ENCODE measurements around the gene C19orf33. TPM values are rescaled to one million over a fixed set of nuclear protein-coding genes. Genes with fewer than 3 reads are reported as not detected.

C19orf33 gene
- total RNA-seq, 6 donors from 2014 or later = 65.0 to 251 (median 144) TPM

DNA sequence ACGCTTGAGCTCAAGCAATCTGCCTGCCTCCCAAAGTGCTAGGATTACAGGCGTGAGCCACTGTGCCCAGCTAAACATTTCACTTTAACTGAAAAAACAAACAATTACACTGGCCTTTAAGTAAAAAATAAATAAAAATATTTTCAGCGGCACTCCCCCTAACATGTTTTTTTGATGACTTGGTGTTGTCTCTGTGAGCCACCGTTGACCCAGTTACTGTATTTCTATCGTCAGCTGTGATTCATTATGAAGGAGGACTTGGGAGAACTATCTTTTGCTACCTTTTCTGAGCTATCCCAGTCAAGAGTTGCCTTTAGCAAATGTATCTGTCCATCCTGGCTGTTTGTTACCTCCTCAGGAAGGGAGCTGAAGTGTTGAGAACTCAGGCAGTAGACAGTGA, 18.5 kb upstream of the C19orf33 start:
- no peak overlapping the region for H3K4me3 ChIP-seq
- ATAC-seq (ENCODE audit: low FRiP score in 2 of 2) (no peak), DNase-seq (no peak)
- TF ChIP-seq, protein P1, sequence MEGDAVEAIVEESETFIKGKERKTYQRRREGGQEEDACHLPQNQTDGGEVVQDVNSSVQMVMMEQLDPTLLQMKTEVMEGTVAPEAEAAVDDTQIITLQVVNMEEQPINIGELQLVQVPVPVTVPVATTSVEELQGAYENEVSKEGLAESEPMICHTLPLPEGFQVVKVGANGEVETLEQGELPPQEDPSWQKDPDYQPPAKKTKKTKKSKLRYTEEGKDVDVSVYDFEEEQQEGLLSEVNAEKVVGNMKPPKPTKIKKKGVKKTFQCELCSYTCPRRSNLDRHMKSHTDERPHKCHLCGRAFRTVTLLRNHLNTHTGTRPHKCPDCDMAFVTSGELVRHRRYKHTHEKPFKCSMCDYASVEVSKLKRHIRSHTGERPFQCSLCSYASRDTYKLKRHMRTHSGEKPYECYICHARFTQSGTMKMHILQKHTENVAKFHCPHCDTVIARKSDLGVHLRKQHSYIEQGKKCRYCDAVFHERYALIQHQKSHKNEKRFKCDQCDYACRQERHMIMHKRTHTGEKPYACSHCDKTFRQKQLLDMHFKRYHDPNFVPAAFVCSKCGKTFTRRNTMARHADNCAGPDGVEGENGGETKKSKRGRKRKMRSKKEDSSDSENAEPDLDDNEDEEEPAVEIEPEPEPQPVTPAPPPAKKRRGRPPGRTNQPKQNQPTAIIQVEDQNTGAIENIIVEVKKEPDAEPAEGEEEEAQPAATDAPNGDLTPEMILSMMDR (IDR thresholded peaks at IDR 0.05) = no peak
- TF ChIP-seq POLR2A (IDR thresholded peaks at IDR 0.05) = no peak
- TF ChIP-seq EP300 (IDR thresholded peaks at IDR 0.05) = no peak
- peaks cover 27 to 43% (median 33%) of the 10 kb centered on the region in 4 donors for H3K4me1 ChIP-seq
- H3K9me3 ChIP-seq = no peaks in the 10 kb centered on the region
- peaks cover 3 to 39% (median 31%) of the 10 kb centered on the region in 4 donors for H3K36me3 ChIP-seq
- peak overlapping the region in 1 of 4 donors; percentile 2 for H3K27ac ChIP-seq
- no peaks in the 10 kb centered on the region for H3K27me3 ChIP-seq
- 94% methylated on average over 5 of the region's 5 CpGs for WGBS, 2 donors

DNA sequence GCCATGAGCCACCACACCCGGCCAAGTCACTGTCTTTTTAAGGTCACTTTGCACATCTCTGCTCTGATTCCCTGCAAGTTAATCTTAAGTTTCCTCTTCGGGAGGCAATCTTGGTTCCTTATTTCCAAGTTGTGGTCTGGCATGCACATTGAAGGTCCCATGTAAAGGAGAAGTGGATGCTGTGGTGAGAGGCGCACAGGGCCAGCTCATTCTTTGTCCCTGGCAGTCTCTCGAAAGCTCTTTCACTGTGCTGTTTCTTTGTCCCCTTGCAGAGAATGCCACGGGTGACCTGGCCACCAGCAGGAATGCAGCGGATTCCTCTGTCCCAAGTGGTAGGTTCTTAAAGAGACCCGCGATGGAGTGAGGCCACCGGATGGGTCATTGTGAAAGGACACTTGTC, 16.4 kb upstream of the C19orf33 start:
- DNase-seq (no peak), ATAC-seq (ENCODE audit: low FRiP score in 2 of 2) (peak in 1 of 2 donors; percentile 68)
- H3K36me3 ChIP-seq = peaks cover 3 to 52% (median 38%) of the 10 kb centered on the region in 4 donors
- H3K27ac ChIP-seq = peak overlapping the region in 1 of 4 donors; percentile 3
- no peak for TF ChIP-seq POLR2A (IDR thresholded peaks at IDR 0.05)
- no peak for TF ChIP-seq POLR2AphosphoS5 (IDR thresholded peaks at IDR 0.05)
- TF ChIP-seq EP300 (IDR thresholded peaks at IDR 0.05) = no peak
- TF ChIP-seq, protein P1 (IDR thresholded peaks at IDR 0.05) = no peak
- H3K9me3 ChIP-seq = no peaks in the 10 kb centered on the region
- no peaks in the 10 kb centered on the region for H3K27me3 ChIP-seq
- 63 to 80% methylated on average over 4 to 9 of the region's 9 CpGs for WGBS, 2 donors
- H3K4me3 ChIP-seq = no peak overlapping the region
- H3K4me1 ChIP-seq = peaks cover 23 to 45% (median 25%) of the 10 kb centered on the region in 4 donors

GRCh38 chr19:38288123-38288855, 15.8 kb upstream of the C19orf33 start:
- WGBS, 2 donors = 88% methylated on average over 13 to 16 of the region's 16 CpGs
- Histone ChIP-seq H3K27me3 (no peaks in the 10 kb centered on the region), H3K4me1 (peaks cover 18 to 38% (median 19%) of the 10 kb centered on the region in 4 donors), H3K9me3 (no peaks in the 10 kb centered on the region), H3K27ac (peak overlapping the region in 2 of 4 donors; percentile 3 to 7), H3K4me3 (no peak overlapping the region), H3K36me3 (peaks cover 6 to 57% (median 40%) of the 10 kb centered on the region in 4 donors)
- ATAC-seq (ENCODE audit: low FRiP score in 2 of 2) (no peak), DNase-seq (no peak)
- TF ChIP-seq POLR2A (IDR thresholded peaks at IDR 0.05) (no peak), EP300 (IDR thresholded peaks at IDR 0.05) (no peak), POLR2AphosphoS5 (IDR thresholded peaks at IDR 0.05) (no peak)
- TF ChIP-seq, protein P1 (IDR thresholded peaks at IDR 0.05) = no peak

DNA sequence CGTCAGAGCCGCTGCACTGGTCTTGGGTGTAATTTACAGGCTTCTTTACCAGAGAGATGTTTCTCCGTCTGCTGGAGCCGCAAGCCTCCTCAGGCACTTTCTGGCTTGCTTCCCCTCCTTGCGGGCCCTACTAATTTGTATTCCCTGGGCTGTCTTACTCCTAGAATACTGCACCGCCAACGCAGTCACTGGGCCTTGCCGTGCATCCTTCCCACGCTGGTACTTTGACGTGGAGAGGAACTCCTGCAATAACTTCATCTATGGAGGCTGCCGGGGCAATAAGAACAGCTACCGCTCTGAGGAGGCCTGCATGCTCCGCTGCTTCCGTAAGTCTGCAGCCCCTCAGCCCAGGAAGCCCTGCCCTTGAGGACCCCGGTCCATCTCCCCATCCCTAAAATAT, 14.1 kb upstream of the C19orf33 start:
- peaks cover 10 to 35% (median 15%) of the 10 kb centered on the region in 4 donors for H3K4me1 ChIP-seq
- no peak for ATAC-seq (ENCODE audit: low FRiP score in 2 of 2)
- H3K4me3 ChIP-seq = no peak overlapping the region
- no peaks in the 10 kb centered on the region for H3K27me3 ChIP-seq
- no peaks in the 10 kb centered on the region for H3K9me3 ChIP-seq
- DNase-seq = no peak
- 94% methylated on average over 14 to 15 of the region's 15 CpGs for WGBS, 2 donors
- H3K36me3 ChIP-seq = peaks cover 6 to 52% (median 39%) of the 10 kb centered on the region in 4 donors
- TF ChIP-seq, protein P1 (IDR thresholded peaks at IDR 0.05) = no peak
- TF ChIP-seq POLR2A (IDR thresholded peaks at IDR 0.05) (no peak), POLR2AphosphoS5 (IDR thresholded peaks at IDR 0.05) (no peak), EP300 (IDR thresholded peaks at IDR 0.05) (no peak)
- H3K27ac ChIP-seq = peak overlapping the region; percentile 40 to 80 (median 76)
